ENCODE results near the gene STRIP2. TPM values are rescaled to one million over a fixed set of nuclear protein-coding genes. Genes with fewer than 3 reads are reported as not detected.

The STRIP2 gene
- total RNA-seq, 1 experiment from 2014 or later, result 9.9 TPM

GRCh38 chr7:129465080-129465479, 30.8 kb downstream of the STRIP2 start:
- no peak overlapping the region for H3K4ac ChIP-seq (ENCODE audit: low read depth, low read length)

More at GRCh38 chr7:129465080-129465479, 30.8 kb downstream of the STRIP2 start:
- Histone ChIP-seq H3K9ac (ENCODE audit: extremely low read depth, insufficient read length, low read length) (no peak overlapping the region), H4K8ac (replicated peaks; ENCODE audit: insufficient read length, low read depth, low read length) (no peak overlapping the region), H3K79me1 (ENCODE audit: insufficient read depth, low read depth, low read length, poor library complexity, severe bottlenecking) (no peaks in the 10 kb centered on the region), H3K9me3 (ENCODE audit: control insufficient read depth, low read depth, low read length) (no peaks in the 10 kb centered on the region), H2BK15ac (ENCODE audit: low read depth, low read length) (no peak overlapping the region), H4K5ac (ENCODE audit: insufficient read length, low read depth, low read length) (no peak overlapping the region), H3K79me2 (ENCODE audit: insufficient read depth, low read length) (no peaks in the 10 kb centered on the region), H2AK5ac (ENCODE audit: insufficient read length, low read length) (no peak overlapping the region), H2BK5ac (ENCODE audit: insufficient read length, low read length) (no peak overlapping the region), H4K20me1 (ENCODE audit: control insufficient read depth, insufficient read depth, insufficient read length) (no peaks in the 10 kb centered on the region), H3K18ac (ENCODE audit: insufficient read length, low read depth, low read length) (no peak overlapping the region), H3K23ac (ENCODE audit: insufficient read length, low read depth, low read length) (no peak overlapping the region), H3K27ac (ENCODE audit: insufficient read length, low read depth, low read length) (no peak overlapping the region), H3K27me3 (ENCODE audit: insufficient read depth, low read length) (no peaks in the 10 kb centered on the region), H3K4me1 (ENCODE audit: insufficient read depth, low read length) (no peaks in the 10 kb centered on the region; the same call in 1 of the 2 replicates), H3T11ph (ENCODE audit: low read length) (no peak overlapping the region), H2BK120ac (ENCODE audit: low read depth, low read length, poor library complexity, severe bottlenecking) (no peak overlapping the region), H3K4me2 (ENCODE audit: insufficient read depth, insufficient read length, low read length) (no peak overlapping the region), H2BK12ac (ENCODE audit: insufficient read length, low read depth, low read length) (no peak overlapping the region), H3K14ac (ENCODE audit: insufficient read depth, low read length) (no peak overlapping the region), H3K23me2 (ENCODE audit: insufficient read length, low read depth, low read length, poor library complexity, severe bottlenecking) (no peaks in the 10 kb centered on the region), H2BK20ac (ENCODE audit: low read depth, low read length, poor library complexity, severe bottlenecking) (no peak overlapping the region), H3K56ac (ENCODE audit: insufficient read length, low read depth, low read length) (no peak overlapping the region), H2AFZ (ENCODE audit: low read length) (no peak overlapping the region), H4K91ac (ENCODE audit: insufficient read length, low read depth, low read length) (no peak overlapping the region)
- H3K9me3 Mint-ChIP-seq, result no peaks in the 10 kb centered on the region
- H3K4me3 Mint-ChIP-seq, result no peak overlapping the region
- DNase-seq, result no peak
- TF ChIP-seq CTCF (conservative IDR thresholded peaks at IDR 0.05), result no peak
- WGBS (ENCODE audit: extremely low coverage, insufficient read length, low lambda C conversion rate), result no CpG with 5 or more reads among the region's 2 CpGs
- H3K27ac Mint-ChIP-seq, result no peak overlapping the region
- H3K36me3 Mint-ChIP-seq (ENCODE audit: insufficient read depth in 1 of 3, low read depth in 3 of 3), result peaks cover 0 to 28% (median 1%) of the 10 kb centered on the region in 3 experiments; a peak in 6 of 7 replicates
- H3K4me1 Mint-ChIP-seq, result peaks cover 11 to 13% of the 10 kb centered on the region in 2 experiments
- no peaks in the 10 kb centered on the region for H3K27me3 Mint-ChIP-seq (ENCODE audit: low read depth)
